Colonic mucosa (tissue), 4 donors: ENCODE measurements around the gene BAK1. TPM values are rescaled to one million over a fixed set of nuclear protein-coding genes. Genes with fewer than 3 reads are reported as not detected.

Experiments used
- DNase-seq: peaks from one replicate; pipeline ENCODE4 v3.0.0-alpha.2; 2020
- H3K27ac ChIP-seq: fragments of 200-600 bp; one replicate; pipeline ENCODE4 v1.8.0; 2021
- H3K27me3 ChIP-seq: fragments of 200-600 bp; one replicate; pipeline ENCODE4 v1.8.0; 2021
- H3K36me3 ChIP-seq: fragments of 200-600 bp; one replicate; pipeline ENCODE4 v1.8.0; 2021
- H3K4me1 ChIP-seq: fragments of 200-600 bp; one replicate; pipeline ENCODE4 v1.8.0; 2021; ENCODE audit warnings: mild to moderate bottlenecking
- H3K4me3 ChIP-seq: fragments of 200-600 bp; one replicate; pipeline ENCODE4 v1.8.0; 2021
- H3K9ac ChIP-seq, 2 donors: one replicate each; pipeline ENCODE4 v1.7.0; 2013; ENCODE audit warnings: control low read depth in 2 of 2, low read depth in 2 of 2, low read length in 2 of 2
- H3K9me3 ChIP-seq: fragments of 200-600 bp; one replicate; pipeline ENCODE4 v1.8.0; 2021
- intact Hi-C: fragments of 100-400 bp; cut with DNase I; formaldehyde crosslinking; loops from one replicate; pipeline ENCODE4 v1.14.1; 2022
- total RNA-seq, 2 donors: library from RNA; stranded (reverse); fragmentation: NEBNext Ultra II Directional in 1 of 2; extraction: Animal tissue kit (Norgen Biotek cat#: 25700) in 1 of 2; gene quantifications; one replicate each; pipeline ENCODE4 v1.2.1, GENCODE V29; 2021
- TF ChIP-seq, protein P1 (sequence below): fragments of 200-600 bp; IDR thresholded peaks from one replicate; pipeline ENCODE4 v1.8.0; 2022; ENCODE audit warnings: antibody characterized with exemption, mild to moderate bottlenecking
- donor health status: healthy.
- donor health status: DM: no; HTN: no; CAD: no.
- donor health status: DM: no; HTN: no; CAD: no.

The BAK1 gene
- total RNA-seq, 2 donors from 2014 or later: 72.1 to 76.6 TPM

DNA sequence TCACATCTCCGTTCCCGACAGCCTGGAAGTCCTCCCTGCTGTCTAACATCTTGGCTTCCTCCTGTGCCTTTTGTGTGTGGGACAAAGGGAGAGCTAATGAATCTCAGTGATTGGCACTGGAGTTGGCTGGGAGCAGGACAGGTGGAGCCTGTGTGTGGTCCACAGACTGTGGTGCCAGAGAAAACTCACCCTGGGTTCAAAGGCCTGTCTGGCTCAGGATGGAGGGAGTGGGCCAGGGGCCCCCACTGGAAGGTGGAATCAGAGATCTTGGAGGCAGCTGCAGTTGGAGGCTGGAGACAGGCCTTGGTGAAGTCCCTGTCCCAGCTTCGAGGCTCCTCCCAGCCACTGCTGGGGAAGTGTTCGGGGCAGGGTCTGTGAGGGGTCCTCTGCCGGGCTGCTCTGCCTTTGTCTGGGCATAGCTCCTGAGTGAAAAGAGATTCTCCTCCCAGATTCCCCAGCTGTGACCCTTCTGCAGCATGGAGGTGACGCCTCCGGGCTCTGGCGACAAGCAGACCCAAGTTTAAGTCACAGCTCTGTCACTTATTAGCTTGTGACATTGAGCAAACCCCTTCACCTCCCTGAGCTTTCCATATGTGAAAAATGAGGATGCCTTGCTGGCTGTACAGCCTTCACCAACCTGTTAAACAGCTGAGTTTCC lies 27.2 kb upstream of the BAK1 start:
- Histone ChIP-seq H3K4me1 (peaks cover 6% of the 10 kb centered on the region), H3K9ac (no peak overlapping the region), H3K27ac (no peak overlapping the region), H3K27me3 (no peaks in the 10 kb centered on the region), H3K36me3 (no peaks in the 10 kb centered on the region), H3K4me3 (no peak overlapping the region), H3K9me3 (no peaks in the 10 kb centered on the region)
- intact Hi-C loops: no loop called here
- TF ChIP-seq, protein P1, sequence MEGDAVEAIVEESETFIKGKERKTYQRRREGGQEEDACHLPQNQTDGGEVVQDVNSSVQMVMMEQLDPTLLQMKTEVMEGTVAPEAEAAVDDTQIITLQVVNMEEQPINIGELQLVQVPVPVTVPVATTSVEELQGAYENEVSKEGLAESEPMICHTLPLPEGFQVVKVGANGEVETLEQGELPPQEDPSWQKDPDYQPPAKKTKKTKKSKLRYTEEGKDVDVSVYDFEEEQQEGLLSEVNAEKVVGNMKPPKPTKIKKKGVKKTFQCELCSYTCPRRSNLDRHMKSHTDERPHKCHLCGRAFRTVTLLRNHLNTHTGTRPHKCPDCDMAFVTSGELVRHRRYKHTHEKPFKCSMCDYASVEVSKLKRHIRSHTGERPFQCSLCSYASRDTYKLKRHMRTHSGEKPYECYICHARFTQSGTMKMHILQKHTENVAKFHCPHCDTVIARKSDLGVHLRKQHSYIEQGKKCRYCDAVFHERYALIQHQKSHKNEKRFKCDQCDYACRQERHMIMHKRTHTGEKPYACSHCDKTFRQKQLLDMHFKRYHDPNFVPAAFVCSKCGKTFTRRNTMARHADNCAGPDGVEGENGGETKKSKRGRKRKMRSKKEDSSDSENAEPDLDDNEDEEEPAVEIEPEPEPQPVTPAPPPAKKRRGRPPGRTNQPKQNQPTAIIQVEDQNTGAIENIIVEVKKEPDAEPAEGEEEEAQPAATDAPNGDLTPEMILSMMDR: no peak
- no peak for DNase-seq

- H3K9me3 ChIP-seq: no peaks in the 10 kb centered on the region
- H3K4me1 ChIP-seq: peaks cover 6% of the 10 kb centered on the region
- no peaks in the 10 kb centered on the region for H3K36me3 ChIP-seq
- H3K27ac ChIP-seq: no peak overlapping the region
- H3K27me3 ChIP-seq: no peaks in the 10 kb centered on the region
- H3K4me3 ChIP-seq: no peak overlapping the region
- intact Hi-C loops: no loop called here
- TF ChIP-seq, protein P1: no peak
- DNase-seq: no peak
- no peak overlapping the region for H3K9ac ChIP-seq
Measured at GRCh38 chr6:33606642-33607041, 26.6 kb upstream of the BAK1 start.

DNA sequence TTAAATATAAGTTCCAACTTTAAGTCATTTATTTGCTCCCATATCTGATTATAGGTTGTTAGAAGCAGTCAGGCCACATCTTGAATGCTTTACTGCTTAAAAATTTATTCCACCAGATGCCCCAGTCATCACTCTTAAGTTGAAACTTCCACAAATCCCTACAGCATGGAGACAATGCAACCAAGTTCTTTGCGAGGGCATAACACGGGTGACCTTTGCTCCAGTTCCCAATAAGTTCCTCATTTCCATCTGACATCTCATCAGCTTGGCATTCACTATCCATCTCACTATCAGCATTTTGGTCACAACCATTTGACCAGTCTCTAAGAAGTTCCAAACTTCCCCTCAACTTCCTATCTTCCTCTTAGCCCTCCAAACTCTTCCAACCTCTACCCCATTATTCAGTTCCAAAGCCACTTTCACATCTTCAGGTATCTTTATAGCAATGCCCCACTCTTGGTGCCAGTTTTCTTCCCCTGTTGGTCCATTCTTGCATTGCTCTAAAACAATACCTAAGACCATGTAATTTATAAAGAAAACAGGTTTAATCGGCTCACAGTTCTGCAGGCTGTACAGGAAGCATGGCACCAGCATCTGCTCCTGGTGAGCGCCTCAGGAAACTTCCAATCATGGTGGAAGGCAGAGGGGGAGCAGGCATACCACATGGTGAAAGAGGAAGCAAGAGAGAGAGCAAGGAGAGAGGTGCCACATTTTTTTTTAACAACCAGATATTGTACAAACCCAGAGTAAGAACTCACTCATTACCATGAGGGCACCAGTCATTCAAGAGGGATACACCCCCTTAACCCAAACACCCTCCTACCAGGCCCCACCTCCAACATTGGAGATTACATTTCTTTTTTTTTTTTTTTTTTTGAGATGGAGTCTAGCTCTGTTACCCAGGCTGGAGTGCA lies 25.1 kb upstream of the BAK1 start:
- H3K4me3 ChIP-seq: no peak overlapping the region
- H3K9ac ChIP-seq: no peak overlapping the region
- no peaks in the 10 kb centered on the region for H3K36me3 ChIP-seq
- DNase-seq: no peak
- no peaks in the 10 kb centered on the region for H3K27me3 ChIP-seq
- no peaks in the 10 kb centered on the region for H3K9me3 ChIP-seq
- intact Hi-C loops: no loop called here
- H3K27ac ChIP-seq: no peak overlapping the region
- no peaks in the 10 kb centered on the region for H3K4me1 ChIP-seq
- TF ChIP-seq, protein P1: no peak

GRCh38 chr6:33602180-33602579 lies 22.1 kb upstream of the BAK1 start:
- Histone ChIP-seq H3K9ac (no peak overlapping the region), H3K4me3 (no peak overlapping the region), H3K27ac (no peak overlapping the region), H3K36me3 (no peaks in the 10 kb centered on the region), H3K9me3 (no peaks in the 10 kb centered on the region), H3K4me1 (no peaks in the 10 kb centered on the region), H3K27me3 (no peaks in the 10 kb centered on the region)
- no peak for DNase-seq
- intact Hi-C loops: no loop called here
- TF ChIP-seq, protein P1: no peak

DNA sequence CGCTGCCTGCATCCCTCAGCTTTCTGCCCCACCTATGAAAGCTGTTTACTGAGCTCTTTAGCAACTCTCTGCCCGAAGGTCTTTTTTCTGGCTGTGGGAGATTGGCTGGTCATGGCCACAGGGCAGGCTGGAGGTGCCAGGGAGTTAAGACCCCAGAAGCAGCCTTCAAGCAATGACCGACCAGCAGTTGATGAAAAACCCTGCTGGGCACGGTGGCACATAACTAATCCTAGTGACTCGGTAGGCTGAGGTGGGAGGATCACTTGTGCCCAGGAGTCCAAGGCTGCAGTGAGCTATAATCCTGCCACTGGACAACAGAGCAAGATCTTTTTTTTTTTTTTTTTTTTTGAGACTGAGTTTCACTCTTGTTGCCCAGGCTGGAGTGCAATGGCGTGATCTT lies 20.7 kb upstream of the BAK1 start:
- TF ChIP-seq, protein P1: no peak
- DNase-seq: no peak
- Histone ChIP-seq H3K27ac (no peak overlapping the region), H3K27me3 (no peaks in the 10 kb centered on the region), H3K36me3 (no peaks in the 10 kb centered on the region), H3K4me1 (no peaks in the 10 kb centered on the region), H3K9ac (no peak overlapping the region), H3K9me3 (no peaks in the 10 kb centered on the region), H3K4me3 (no peak overlapping the region)
- intact Hi-C loops: no loop called here
